Non-pigmented ciliary epithelial cell (primary cell): ENCODE measurements around the gene CEP131.

Experiments
- DNase-seq: peaks from one replicate; pipeline ENCODE4 v3.0.0-alpha.2; 2010; ENCODE audit warnings: low read depth

The CEP131 gene

GRCh38 chr17:81199482-81199830 is 23.3 kb downstream of the CEP131 start:
- DNase-seq, result no peak

- DNase-seq, result no peak
Observed at GRCh38 chr17:81198826-81199481, 23.8 kb downstream of the CEP131 start.

GRCh38 chr17:81197831-81198490 is 24.8 kb downstream of the CEP131 start:
- no peak for DNase-seq

- DNase-seq, result no peak
Observed at GRCh38 chr17:81197409-81197795, 25.4 kb downstream of the CEP131 start.

DNA sequence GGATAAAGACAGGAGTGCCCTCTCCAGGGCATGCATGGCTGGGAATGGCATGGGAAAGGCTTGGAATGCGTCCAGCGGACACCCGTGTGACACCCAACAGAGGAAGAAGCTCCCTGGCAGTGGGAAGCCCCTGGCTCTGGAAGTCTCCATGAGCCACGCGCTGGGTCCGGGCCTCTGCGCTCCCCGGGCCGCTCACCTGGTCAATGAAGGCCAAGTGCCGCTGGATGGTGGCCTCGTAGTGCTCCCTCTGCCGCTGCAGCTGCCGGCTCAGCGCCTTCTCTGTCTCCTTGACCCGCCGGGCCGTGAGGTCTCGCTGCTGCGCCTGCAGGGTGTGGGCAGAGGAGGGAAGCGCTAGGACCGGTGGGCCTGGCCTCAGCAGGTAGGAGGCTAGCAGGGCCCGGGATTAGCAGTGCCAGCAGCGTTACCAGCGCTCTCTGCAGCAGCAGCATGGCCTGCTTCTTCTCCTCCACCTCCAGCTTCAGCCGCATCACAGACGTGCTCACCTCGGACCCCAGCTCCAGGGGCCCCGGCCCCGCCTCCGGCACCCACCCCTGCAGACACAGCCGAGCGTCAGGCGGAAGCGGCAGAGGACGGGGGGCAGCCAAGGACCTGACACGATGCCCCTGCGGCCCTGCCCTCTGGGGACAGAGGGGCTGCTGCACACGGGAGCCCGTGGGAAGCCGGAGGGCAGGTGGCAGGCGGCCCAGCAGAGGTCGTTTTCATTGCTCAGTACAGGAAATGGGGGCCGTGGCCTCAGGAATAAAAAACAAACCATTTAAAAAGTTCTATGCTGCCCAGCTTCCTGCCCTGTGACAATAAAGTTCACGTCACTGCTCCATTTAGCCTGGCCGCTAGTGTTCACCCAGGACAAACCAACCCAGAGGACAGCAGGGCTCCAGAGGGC is 26.0 kb downstream of the CEP131 start:
- DNase-seq, result no peak

GRCh38 chr17:81195941-81196495 is 26.7 kb downstream of the CEP131 start:
- DNase-seq, result no peak

GRCh38 chr17:81194941-81195901 is 27.5 kb downstream of the CEP131 start:
- no peak for DNase-seq

DNA sequence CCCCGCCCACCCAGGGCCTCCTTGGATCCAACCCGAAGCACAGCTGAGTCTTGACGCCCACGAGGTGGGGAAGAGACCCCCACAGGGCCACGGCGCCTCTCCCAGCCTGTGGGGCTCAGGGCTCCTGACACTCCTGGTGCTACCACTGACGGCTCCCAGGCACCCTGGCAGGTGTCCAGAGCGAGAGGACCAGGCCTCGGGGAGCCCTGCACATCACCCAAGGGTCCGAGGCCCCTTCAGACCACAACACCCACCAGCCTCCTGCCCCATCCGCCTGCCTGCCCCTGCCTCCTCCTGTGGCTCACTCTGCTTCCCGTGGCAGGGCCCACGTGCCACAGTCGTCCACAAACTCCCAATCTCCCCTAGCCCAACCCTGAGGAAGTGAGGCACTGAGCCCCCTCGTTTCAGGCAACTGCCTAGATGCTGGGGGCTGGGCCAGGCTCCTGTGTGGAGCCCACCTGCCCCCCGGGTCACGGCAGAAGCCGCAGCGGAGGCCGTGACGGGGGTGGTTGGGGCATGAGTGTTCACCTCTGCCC is 28.5 kb downstream of the CEP131 start:
- no peak for DNase-seq

DNA sequence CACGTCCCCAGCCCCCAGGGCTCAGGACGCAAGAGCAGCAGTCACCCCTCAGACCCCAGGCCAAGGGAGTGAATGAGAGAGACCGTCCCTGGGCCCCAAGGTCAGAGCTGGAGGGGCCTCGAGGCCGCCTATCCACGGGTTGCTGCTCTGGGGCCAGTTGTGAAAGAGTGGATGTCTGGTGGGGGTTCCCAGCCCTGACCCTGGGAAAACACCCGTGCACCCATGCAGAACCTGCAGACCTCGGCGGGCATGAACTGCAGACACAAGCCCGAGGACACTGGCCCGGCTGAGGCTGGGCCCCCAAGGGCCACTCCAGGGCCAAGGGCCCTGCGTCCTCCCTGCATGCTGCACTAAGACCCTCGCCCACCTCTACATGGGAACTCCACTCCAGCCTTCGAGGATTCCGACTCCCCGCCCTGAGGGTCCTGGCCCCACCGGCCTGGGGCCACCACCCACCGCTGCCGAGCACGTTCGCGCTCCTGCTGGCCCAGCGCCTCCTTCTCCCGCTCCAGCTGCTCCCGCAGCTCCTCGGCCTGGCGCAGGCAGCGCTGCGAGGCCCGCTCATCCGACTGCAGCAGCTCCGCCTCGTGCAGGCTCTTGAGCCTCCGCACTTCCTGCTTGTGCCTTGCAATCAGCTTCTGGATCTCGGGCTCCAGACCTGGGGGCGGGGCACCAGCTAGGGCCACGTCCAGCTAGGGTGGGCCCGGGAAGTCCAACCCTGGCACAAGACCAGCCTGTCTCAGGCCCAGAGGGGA is 29.1 kb downstream of the CEP131 start:
- DNase-seq, result no peak

DNA sequence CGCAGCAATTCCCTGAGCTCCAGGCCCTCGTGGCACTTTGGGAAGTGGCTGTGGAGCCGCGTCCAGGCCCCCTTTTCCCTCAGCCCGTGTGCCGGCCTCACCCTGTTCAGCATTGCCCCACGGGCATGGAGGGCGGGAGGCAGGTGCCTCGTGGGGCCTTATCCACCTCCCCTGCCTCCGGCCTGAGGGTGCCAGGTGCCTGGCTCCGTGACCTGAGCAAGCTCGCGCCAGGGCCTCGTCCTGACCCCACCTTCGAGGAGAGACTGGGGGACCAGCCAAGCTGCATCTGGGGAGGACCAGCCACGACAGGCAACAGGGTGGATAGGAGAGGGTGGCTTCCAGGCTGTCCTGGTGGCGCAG is 29.7 kb downstream of the CEP131 start:
- DNase-seq, result no peak

- no peak for DNase-seq
Observed at GRCh38 chr17:81192386-81193050, 30.2 kb downstream of the CEP131 start.

- no peak for DNase-seq
Observed at GRCh38 chr17:81191646-81192045, 31.1 kb downstream of the CEP131 start.

- DNase-seq, result no peak
Observed at GRCh38 chr17:81191116-81191515, 31.6 kb downstream of the CEP131 start.

DNA sequence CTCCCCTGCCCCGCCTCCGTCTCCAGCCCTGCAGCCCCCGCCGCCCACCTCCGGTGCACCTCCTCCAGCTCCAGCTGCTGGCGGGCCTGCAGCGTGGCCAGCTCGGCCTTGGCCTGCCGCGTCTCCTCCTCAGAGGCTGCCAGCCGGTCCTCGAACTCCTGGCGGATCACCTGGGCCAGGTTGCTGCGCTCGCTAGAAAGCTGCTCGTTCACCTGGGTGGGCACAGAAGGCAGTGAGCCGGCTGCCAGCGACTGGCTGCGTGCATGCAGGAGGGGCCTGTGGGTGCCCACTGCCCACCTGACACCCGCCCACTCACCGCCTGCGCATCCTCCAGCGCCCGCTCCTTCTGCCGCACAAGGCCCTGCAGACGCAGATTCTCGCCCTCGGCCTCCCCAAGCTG is 32.2 kb downstream of the CEP131 start:
- DNase-seq, result no peak

- DNase-seq, result no peak
Observed at GRCh38 chr17:81189670-81190530, 32.9 kb downstream of the CEP131 start.

DNA sequence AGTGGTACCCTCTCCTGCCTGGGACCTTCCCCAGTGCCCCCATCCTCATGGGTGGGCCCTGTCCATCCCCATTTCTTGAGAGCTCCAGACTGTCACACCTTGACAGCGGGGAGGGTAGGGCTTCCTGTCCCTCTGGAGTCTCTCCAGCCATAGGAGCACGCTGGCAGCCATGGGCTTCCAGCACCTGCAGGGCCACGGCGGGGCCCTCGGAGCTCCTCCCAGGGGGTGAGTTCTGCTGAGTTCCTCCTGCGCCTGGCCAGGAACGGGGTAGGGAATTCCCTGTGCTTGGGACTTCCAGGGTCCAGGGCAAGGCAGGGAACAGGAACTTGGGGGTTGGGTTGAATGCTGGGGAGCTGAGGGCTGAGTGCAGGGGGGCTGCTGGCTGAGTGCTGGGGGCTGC is 33.7 kb downstream of the CEP131 start:
- no peak for DNase-seq

DNA sequence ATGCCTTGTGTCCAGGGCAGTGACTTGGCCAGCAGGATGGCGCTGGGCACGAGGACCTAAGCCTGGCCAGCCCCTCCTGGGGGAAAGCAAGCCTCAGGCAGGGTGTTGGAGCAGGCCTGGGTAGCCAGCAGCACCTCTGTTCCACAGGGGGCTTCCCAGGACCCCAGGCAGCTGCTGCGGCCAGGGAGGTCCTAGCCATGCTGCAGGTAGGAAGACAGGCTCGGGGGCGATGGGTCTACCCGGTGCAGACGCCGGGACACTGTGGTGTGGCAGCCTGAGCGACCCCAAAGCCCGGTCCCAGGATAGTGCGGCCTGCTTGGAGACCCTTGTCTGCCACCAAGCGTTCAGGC is 34.3 kb downstream of the CEP131 start:
- DNase-seq, result no peak

DNA sequence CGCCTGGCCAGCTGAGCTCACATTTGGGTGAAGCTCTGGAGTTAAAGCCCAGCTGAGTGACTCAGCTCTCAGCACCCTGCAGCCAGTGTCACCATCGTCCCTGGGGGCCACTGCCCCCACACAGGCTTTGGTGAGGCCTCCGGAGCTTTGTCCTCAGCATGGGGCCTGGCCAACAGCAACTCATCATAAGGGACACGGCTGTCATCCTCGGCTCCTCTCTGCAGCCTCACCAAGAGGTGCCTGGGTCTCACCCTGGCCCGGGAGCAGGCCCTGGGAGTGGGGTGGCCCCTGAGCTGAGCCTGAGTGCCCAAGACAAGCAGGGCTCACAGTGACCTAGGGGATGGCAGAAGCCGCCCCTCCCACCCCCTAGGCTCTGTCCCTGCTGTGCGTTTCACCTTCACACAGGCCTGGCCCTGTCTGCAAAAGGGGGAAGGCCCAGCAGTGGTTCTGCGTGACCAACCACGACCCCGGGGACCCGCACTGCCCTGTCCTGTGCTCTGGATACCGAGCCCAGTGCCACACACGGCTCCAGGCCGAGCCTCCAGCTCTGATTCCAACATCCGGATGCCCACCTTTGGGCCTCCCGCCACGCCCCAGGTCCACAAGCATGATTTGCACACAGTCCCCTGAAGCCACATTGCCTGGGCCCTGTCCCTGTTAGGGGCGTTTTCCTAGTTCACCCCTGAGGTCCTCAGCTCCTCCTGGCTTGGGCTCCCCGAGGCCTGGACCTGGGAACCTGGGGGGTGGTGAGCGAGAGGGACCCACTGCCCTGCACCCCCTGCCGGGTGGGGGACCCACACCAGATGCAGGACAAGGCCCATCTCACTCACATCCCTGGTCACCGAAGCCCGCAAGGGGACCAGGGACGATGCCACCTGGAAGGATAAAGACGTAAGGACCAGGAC is 34.9 kb downstream of the CEP131 start:
- DNase-seq, result no peak
